ENCODE data around the gene NSUN6.

Gene NSUN6

GRCh38 chr10:18651324-18652007 lies at the start of gene NSUN6:
Gene NSUN6, minus strand, starts transcription at chr10:18651587. Its CDS starts 384 bp downstream, at chr10:18651203.
- peak; percentile 95 for DNase-seq

- DNase-seq = no peak
Observed at GRCh38 chr10:18699849-18700840, 48.8 kb upstream of the NSUN6 start.

GRCh38 chr10:18690541-18690940 lies 39.2 kb upstream of the NSUN6 start:
- DNase-seq = no peak

DNA sequence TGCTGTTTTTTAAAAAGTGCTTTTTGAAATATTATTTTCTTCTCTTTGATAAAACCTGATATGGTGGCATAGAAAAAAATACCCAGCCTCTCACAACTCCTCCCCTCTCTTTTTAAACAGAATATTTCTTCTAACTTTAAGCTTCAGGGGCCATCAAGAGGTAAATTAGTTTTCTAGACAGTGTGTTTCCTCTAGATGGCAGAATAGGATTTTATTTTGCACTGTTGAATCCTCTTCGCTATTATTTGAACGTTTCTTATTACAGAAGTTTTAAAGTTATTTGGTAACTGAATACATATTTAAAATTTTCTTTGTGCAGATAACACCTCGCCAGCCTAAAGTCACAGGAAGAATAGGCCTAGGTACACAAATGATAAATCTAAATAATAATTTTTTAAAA lies 38.1 kb upstream of the NSUN6 start:
- DNase-seq = no peak

DNA sequence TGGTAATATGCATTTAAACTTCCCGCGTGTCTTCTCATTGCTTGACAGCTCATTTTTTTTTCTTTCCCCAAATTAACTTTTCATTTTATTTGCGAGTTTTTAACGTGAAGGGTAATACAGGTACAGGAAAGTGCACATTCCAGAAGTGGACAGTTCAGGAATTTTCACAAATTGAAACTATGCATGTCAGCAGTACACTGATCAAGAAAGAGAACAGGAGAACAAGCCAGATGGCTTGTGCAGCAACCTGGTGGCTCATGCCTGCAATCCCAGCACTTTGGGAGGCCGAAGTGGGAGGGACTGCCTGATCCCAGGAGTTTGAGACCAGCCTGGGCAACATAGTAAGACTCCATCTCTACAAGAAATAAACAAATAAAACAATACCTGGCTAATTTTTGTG lies 36.3 kb upstream of the NSUN6 start:
- no peak for DNase-seq

- no peak for DNase-seq
Observed at GRCh38 chr10:18687195-18687594, 35.8 kb upstream of the NSUN6 start.

- no peak for DNase-seq
Observed at GRCh38 chr10:18685555-18685954, 34.2 kb upstream of the NSUN6 start.

GRCh38 chr10:18684953-18685352 lies 33.6 kb upstream of the NSUN6 start:
- DNase-seq = no peak

- no peak for DNase-seq
Observed at GRCh38 chr10:18684416-18684815, 33.0 kb upstream of the NSUN6 start.

GRCh38 chr10:18683427-18683826 lies 32.0 kb upstream of the NSUN6 start:
- DNase-seq = no peak

DNA sequence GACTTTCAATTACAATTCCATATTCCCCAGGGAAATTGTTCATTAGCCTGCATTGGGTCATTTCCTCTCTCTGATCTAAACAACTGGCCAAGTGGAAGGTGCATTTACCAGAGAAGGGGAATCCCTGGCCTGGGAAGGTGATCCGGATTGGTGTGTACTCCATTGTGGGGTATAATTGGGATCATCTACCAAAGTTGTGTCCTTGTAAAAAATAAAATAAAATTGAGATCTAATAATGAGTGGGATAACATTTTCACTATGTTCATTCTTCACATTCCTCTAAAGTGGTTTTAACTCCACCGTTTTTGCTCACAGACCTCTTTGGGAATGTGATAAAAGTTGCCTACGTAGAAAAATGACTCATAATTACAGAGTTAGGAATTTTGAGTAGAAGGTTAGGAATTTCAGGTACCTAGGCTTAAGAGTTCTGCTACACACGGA lies 30.6 kb upstream of the NSUN6 start:
- no peak for DNase-seq

GRCh38 chr10:18681366-18681765 lies 30.0 kb upstream of the NSUN6 start:
- DNase-seq = no peak

DNA sequence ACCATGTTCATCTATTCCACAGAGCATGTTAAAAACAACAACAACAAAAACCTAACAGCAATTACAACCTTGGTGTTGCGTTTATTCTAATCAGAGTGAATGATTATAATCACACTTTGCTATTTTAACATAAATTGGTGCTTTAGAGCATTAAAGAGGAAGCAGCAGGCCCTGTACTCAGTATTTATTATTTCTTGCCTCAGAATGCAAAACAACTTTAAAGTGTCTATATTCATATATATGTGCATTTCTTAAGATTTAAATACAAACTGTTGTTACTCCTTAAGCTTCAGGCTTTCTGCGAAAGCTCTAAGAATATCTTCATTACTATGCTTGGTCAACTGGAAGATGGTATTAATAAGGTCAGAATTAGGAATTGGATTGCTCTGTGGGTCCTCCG lies 29.4 kb upstream of the NSUN6 start:
- no peak for DNase-seq

DNA sequence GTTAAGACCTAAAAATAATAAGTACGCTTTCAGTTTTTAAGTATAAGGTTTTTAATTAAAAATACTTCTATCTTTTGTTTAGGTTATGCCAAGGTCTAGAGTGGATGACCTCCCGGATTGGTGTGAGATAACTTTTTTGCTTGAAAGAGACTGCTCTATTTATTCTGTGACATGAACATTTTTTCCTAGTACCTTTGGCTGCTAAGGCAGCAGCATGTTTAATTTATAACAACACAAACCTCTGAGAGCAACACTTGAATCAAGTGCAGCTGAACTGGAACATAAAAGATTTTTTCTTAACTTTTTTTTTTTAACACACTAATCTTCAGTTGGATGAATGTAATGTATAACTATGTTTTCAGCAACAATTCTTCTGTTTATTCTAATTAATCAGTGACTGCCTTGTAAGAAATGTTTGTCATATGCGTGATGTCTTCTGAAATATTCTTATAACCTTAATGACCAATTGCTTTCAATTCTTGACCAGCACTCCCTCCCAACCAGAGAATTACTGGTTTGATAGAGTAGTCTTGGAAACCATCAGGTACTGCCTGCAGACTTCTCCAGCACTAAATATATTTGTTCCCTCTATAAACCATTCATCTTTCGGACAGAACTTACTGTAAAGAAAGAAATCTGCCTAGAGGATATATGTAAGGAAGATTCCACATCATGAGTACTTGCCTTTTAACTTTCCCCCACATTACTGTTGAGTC lies 23.9 kb upstream of the NSUN6 start:
- no peak for DNase-seq

GRCh38 chr10:18668026-18668425 lies 16.6 kb upstream of the NSUN6 start:
- no peak for DNase-seq

DNA sequence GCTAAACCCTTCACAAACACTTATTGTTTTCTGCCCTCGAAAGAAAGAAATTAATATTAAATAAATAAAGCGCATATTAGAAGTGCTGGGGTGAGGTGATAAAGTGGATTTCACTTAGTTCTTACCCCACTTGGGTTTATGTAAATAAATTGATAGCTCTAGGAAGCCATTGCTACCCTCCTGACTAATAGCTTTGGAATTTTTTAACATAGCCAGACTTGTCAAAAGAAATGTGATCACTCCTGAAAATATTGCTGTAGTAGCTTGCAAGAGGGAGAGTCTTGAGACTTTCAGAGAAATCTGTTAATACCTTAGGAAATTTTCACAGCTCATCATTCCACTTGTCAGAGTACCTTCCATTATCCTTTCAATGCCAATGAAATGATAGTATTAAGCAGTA lies 15.4 kb upstream of the NSUN6 start:
- DNase-seq = no peak

DNA sequence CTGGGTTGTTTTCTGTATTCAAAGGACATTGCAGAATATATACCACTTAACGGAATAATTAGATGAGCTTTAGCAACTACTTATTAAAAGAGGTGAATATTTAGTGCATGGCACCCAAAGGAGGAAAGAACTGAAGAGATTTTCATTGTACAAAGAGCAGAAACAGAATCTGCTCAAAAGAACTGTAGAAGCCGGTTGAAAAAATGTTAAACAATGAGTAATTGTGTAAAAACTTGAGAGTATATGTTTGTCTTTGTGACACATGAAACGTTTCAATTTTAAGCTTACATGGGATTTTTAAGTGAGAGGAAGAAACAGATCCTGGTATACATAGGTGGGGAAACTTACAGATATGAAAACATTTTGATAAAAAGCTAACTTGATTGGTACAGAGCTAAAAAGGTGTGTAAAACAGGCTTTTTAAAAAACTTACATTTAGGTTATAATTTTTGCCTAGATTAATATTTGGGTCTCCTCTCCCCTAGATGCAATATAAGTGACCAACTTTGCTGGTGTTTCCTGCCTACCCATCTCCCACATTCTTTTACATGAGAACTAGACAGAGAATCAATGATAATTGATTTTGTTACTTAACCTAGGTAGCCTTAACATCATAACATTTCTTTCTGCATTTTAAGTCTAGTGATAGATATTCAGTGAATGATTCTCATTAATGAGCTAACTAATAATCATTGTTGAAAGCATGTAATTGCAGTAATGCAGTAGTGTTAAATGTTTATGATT lies 14.6 kb upstream of the NSUN6 start:
- no peak for DNase-seq

DNA sequence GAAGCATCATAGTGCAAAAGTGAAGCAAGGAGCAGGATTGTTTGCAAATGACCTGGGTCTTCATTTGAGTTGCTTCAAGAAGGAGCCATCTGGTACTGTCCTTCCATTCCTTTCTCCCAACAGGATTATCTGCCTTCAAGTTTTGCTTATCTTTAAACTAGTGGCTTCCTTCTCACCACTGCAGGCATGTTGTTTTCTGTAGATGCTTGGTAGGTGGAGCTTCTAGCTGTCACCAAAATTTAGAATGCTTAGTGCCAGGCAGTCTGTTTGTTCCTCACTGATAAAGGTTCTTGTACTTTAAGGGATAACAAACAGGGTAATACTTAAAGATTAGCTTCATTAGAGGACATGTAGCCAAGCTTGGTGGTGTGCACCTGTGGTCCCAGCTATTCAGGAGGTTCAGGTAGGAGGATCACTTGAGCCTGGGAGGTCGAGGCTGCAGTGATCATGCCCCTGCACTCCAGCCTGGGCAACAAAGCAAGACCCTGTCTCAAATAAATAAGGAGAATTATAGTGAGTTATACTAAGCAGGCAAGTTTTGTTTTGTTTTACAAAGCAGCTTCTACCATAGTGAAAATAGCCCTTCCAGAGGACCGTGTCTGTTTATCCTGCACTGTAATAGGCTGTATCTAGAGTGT lies 13.6 kb upstream of the NSUN6 start:
- no peak for DNase-seq

DNA sequence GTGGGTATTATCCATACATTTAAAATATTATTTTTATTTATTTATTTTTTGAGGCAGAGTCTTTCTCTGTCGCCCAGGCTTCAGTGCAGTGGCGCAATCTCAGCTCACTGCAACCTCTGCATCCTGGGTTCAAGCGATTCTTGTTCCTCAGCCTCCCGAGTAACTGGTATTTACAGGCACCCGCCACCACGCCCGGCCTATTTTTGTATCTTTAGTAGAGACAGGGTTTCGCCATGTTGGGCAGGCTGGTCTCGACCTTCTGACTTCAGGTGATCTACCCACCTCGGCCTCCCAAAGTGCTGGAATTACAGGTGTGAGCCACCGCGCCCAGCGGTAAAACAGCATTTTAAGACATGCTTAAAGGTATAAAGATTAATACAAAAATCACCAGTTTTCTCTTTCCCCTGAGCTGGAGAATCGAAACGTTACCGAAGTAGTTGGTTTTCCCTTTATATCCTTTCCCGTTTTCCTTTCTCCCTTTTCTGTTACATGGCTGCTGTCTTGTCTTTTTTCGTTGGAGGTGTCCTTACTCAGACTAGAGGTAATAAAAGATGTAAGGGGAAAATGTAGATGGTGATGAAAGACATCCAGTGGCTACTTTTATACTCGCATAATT lies 9.5 kb upstream of the NSUN6 start:
- no peak for DNase-seq

DNA sequence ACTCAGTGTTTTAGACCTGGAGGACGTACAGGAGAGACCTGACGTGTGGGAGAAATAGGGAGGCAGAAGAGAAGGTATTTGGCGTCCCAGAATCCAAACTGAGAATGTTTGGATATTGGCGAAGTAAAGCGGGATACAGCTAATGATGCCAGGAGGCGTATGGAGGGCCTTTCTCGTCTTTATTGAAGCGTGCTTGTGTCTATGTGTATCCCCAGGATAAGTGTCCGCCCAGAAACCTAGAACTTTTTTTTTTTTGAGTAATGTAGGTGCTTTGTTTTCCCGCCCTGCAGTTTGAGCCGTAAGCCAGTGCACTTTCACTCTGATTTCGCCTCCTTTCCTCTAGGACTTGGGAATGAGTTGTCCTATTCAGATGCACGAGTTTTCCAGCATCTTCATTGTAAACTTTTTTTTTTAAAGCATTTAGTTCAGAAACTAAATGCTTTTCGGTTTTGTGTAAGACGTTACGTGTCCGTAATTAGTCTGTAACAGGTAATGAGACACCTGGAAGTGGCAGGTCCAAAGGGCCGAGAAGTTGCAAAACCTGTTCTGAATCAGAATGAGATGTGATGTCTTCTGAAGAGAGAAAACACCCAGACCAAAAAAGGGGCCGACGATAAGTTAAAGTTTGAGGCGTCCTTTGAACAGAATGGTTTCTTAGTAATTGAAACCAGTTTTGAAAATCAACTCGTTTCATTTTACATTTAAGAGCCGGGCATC lies 8.6 kb upstream of the NSUN6 start:
- peak; percentile 7 for DNase-seq
